Karpas-422 (cell line): Measurements from ENCODE around the gene RPGRIP1L. TPM values are rescaled to one million over a fixed set of nuclear protein-coding genes. Genes with fewer than 3 reads are reported as not detected.
"Not testable (repeated sequence)": the region's sequence is repeated elsewhere in the genome, so short reads cannot be mapped to it uniquely, and the experiment has no call there.

Experiments
- DNase-seq: peaks from one replicate; pipeline ENCODE4 v3.0.0-alpha.2; 2015
- H2AFZ ChIP-seq: fragments of 200-600 bp; sonication (generic); 2 replicates; pipeline ENCODE4 v1.6.1; 2014; ENCODE audit warnings: antibody characterized with exemption, low read length, mixed read lengths
- H3K27ac ChIP-seq: fragments of 200-600 bp; sonication (generic); 2 replicates; pipeline ENCODE4 v1.5.1; 2014; ENCODE audit warnings: mild to moderate bottlenecking, low read length, moderate library complexity
- H3K27me3 ChIP-seq: fragments of 200-600 bp; sonication (generic); 2 replicates; pipeline ENCODE4 v1.6.1; 2014; ENCODE audit warnings: low read length, mixed read lengths
- H3K36me3 ChIP-seq: fragments of 200-600 bp; sonication (generic); 2 replicates; pipeline ENCODE4 v1.6.1; 2014; ENCODE audit warnings: low read length, mixed read lengths; ENCODE audit not compliant: insufficient read depth
- H3K4me1 ChIP-seq: fragments of 200-600 bp; sonication (generic); 2 replicates; pipeline ENCODE4 v1.6.1; 2014; ENCODE audit warnings: mild to moderate bottlenecking, low read length, mixed read lengths
- H3K4me2 ChIP-seq: fragments of 200-600 bp; sonication (generic); 2 replicates; pipeline ENCODE4 v1.6.1; 2014; ENCODE audit warnings: low read length, low read depth, mild to moderate bottlenecking; ENCODE audit not compliant: poor library complexity, severe bottlenecking
- H3K4me3 ChIP-seq: fragments of 200-600 bp; sonication (generic); 2 replicates; pipeline ENCODE4 v1.5.1; 2014; ENCODE audit warnings: mild to moderate bottlenecking, antibody characterized with exemption, low read length, mixed read lengths
- H3K79me2 ChIP-seq: fragments of 200-600 bp; sonication (generic); 2 replicates; pipeline ENCODE4 v1.6.1; 2014; ENCODE audit warnings: mild to moderate bottlenecking, low read length, mixed read lengths
- H3K9ac ChIP-seq: fragments of 200-600 bp; sonication (generic); 2 replicates; pipeline ENCODE4 v1.6.0; 2014; ENCODE audit warnings: low read length
- H3K9me2 ChIP-seq: fragments of 200-600 bp; sonication (generic), shearing (Covaris generic); replicated peaks from 2 replicates; pipeline ENCODE4 v1.6.0; 2014; ENCODE audit warnings: mild to moderate bottlenecking, low read length, moderate library complexity; ENCODE audit not compliant: insufficient read depth
- H3K9me3 ChIP-seq: fragments of 300-700, 200-600 bp; sonication (generic); 2 replicates; pipeline ENCODE4 v1.6.1; 2014; ENCODE audit warnings: low read length, mixed read lengths
- H4K20me1 ChIP-seq: fragments of 200-600 bp; sonication (generic); 2 replicates; pipeline ENCODE4 v1.6.1; 2014; ENCODE audit warnings: mild to moderate bottlenecking, antibody characterized with exemption, low read length, low read depth; ENCODE audit not compliant: insufficient read depth
- total RNA-seq: library from RNA; depleted of rRNA; stranded (reverse); fragments of >200 nt; shearing (Covaris generic); gene quantifications from 2 replicates; pipeline ENCODE4 v1.2.3, GENCODE V29; 2014; ENCODE audit warnings: low replicate concordance

Gene RPGRIP1L
- total RNA-seq, 1 experiment from 2014 or later: 19.1 TPM

DNA sequence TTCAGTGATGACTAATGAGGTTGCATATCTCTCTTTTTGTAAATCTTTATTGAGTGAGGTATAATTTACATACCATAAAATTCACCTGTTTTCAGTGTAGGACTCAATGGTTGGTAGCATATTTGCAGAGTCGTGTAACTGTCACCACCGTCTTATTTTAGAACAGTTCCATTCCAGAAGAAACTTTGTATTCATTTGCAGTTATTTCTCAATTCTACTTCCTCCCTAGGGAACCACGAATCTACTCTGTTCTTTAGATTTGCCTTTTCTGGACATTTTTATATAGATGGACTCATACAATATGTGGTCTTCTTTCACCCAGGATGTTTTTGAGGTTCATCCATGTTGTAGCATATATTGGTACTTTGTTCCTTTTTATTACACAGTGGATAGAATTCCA lies 4.0 kb upstream of the RPGRIP1L start:
- no peaks in the 10 kb centered on the region for H3K27me3 ChIP-seq

GRCh38 chr16:53704445-53704813 lies 770 bp upstream of the RPGRIP1L start:
- Histone ChIP-seq H3K4me2 (peak overlapping the region; percentile 67), H3K36me3 (peaks cover 49% of the 10 kb centered on the region), H3K9me3 (0 out of 2 replicates have a peak, but pooled peaks cover 2% of the 10 kb centered on the region), H3K79me2 (peaks cover 85% of the 10 kb centered on the region), H3K27me3 (no peaks in the 10 kb centered on the region), H3K27ac (peak overlapping the region; percentile 69), H3K4me1 (peaks cover 60% of the 10 kb centered on the region), H3K4me3 (peak overlapping the region; percentile 68), H3K9ac (peak overlapping the region; percentile 78), H2AFZ (no peak overlapping the region), H3K9me2 (no peaks in the 10 kb centered on the region), H4K20me1 (no peaks in the 10 kb centered on the region)
- peak; percentile 64 for DNase-seq

More for the DNA sequence above, 4.0 kb upstream of the RPGRIP1L start:
- Histone ChIP-seq H3K9me3 (0 out of 2 replicates have a peak, but pooled peaks cover 2% of the 10 kb centered on the region), H3K4me1 (peaks cover 50% of the 10 kb centered on the region), H3K27ac (peak overlapping the region; percentile 55), H3K79me2 (peaks cover 95% of the 10 kb centered on the region), H4K20me1 (no peaks in the 10 kb centered on the region), H3K36me3 (peaks cover 33% of the 10 kb centered on the region), H3K4me3 (peak overlapping the region; percentile 12; the same call in 1 of the 2 replicates), H3K9ac (no peak overlapping the region), H3K9me2 (no peaks in the 10 kb centered on the region), H3K4me2 (peak overlapping the region; percentile 24), H2AFZ (no peak overlapping the region)
- peak; percentile 73 for DNase-seq

- not testable (repeated sequence) for H2AFZ ChIP-seq, H3K27me3 ChIP-seq, H3K9ac ChIP-seq, H3K9me3 ChIP-seq, DNase-seq, H3K27ac ChIP-seq, H3K4me2 ChIP-seq, H4K20me1 ChIP-seq, H3K9me2 ChIP-seq, H3K4me3 ChIP-seq
- Histone ChIP-seq H3K36me3 (peaks cover 41% of the 10 kb centered on the region), H3K79me2 (peaks cover 27% of the 10 kb centered on the region), H3K4me1 (peaks cover 24% of the 10 kb centered on the region)
These were observed 5.4 kb downstream of the RPGRIP1L start for GRCh38 chr16:53698271-53698670.

DNA sequence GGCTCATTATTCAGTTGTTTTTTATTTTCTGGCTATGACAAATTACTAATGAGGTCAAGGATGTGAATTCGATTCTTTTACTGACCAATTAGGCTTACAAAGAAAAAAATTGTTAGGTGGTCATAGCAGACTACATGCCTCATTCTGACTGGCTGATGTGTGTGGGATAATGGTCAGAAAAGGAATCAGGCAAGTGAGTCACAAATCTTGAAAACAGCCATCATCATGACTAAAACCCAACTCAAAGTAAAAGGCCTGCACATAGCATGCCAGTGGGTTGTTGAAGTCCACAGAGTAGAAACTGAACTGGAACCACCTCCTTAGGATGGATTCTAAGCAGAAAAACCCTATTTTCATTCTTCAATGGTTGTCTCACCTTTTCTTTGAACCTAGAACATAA lies 8.6 kb downstream of the RPGRIP1L start:
- Histone ChIP-seq H3K4me3 (no peak overlapping the region), H3K9me3 (no peaks in the 10 kb centered on the region), H3K9ac (no peak overlapping the region), H3K4me1 (peaks cover 4% of the 10 kb centered on the region; the same call in 1 of the 2 replicates), H2AFZ (no peak overlapping the region), H3K79me2 (no peaks in the 10 kb centered on the region), H3K27me3 (no peaks in the 10 kb centered on the region), H3K9me2 (no peaks in the 10 kb centered on the region), H3K4me2 (no peak overlapping the region), H4K20me1 (no peaks in the 10 kb centered on the region), H3K27ac (no peak overlapping the region; the same call in 1 of the 2 replicates), H3K36me3 (peaks cover 44% of the 10 kb centered on the region)
- no peak for DNase-seq

- H3K27me3 ChIP-seq: no peaks in the 10 kb centered on the region
- no peaks in the 10 kb centered on the region for H3K79me2 ChIP-seq
- no peak overlapping the region for H3K27ac ChIP-seq
- DNase-seq: no peak
- no peak overlapping the region for H3K9ac ChIP-seq
- H3K4me2 ChIP-seq: no peak overlapping the region
- H2AFZ ChIP-seq: no peak overlapping the region
- H3K9me3 ChIP-seq: no peaks in the 10 kb centered on the region
- peaks cover 36% of the 10 kb centered on the region for H3K36me3 ChIP-seq
- H3K9me2 ChIP-seq: no peaks in the 10 kb centered on the region
- no peaks in the 10 kb centered on the region for H4K20me1 ChIP-seq
- no peak overlapping the region for H3K4me3 ChIP-seq
- H3K4me1 ChIP-seq: peaks cover 4% of the 10 kb centered on the region; the same call in 1 of the 2 replicates
These were observed 10.3 kb downstream of the RPGRIP1L start for GRCh38 chr16:53693320-53693719.

DNA sequence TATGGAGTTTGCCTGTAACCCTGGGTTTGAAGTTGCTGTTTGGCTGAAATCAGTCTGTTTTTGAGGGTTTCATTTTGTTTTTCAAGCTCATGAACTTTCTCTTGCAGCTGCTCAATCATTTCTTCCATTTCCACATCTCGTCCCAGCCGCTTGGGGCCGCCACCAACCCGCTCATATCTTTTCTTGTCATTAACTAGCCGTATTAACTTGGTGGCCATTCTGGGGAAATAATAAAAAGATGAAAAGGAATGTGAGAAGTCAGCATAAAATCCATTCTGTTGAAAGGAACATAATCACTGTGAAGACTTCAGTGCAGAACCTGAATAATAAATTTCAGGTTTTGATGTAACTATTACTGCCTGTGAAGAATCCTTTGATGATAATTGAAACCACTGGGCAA lies 11.5 kb downstream of the RPGRIP1L start:
- no peak overlapping the region for H3K4me3 ChIP-seq
- H3K9ac ChIP-seq: no peak overlapping the region
- peaks cover 4% of the 10 kb centered on the region; the same call in 1 of the 2 replicates for H3K4me1 ChIP-seq
- H3K79me2 ChIP-seq: no peaks in the 10 kb centered on the region
- no peak overlapping the region for H2AFZ ChIP-seq
- no peak overlapping the region for H3K27ac ChIP-seq
- no peaks in the 10 kb centered on the region for H4K20me1 ChIP-seq
- H3K4me2 ChIP-seq: no peak overlapping the region
- DNase-seq: no peak
- no peaks in the 10 kb centered on the region for H3K9me3 ChIP-seq
- H3K36me3 ChIP-seq: peaks cover 39% of the 10 kb centered on the region
- H3K27me3 ChIP-seq: no peaks in the 10 kb centered on the region
- H3K9me2 ChIP-seq: no peaks in the 10 kb centered on the region

DNA sequence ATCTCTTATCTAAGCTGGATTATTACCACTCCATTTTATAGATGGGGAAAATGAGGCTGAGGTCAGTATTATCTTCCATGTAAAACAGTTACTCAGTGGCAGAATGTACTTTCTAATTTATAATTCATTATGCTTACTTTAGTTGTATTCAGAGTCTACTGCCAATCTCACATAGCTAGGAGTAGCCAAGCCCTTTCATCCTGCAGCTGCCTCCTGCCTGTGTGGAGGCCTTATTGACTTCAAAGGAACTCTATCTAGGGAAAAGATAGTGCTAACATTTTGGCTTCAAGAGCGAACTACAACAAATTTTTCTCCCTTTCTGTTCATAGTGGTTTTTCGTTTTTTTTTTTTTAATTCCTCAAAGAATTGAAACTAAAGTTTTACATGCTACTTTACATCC lies 12.9 kb downstream of the RPGRIP1L start:
- no peak for DNase-seq
- H2AFZ ChIP-seq: no peak overlapping the region
- H3K27me3 ChIP-seq: no peaks in the 10 kb centered on the region
- no peak overlapping the region for H3K4me3 ChIP-seq
- no peaks in the 10 kb centered on the region for H3K9me2 ChIP-seq
- no peak overlapping the region for H3K27ac ChIP-seq
- H3K4me1 ChIP-seq: peaks cover 4% of the 10 kb centered on the region; the same call in 1 of the 2 replicates
- H4K20me1 ChIP-seq: no peaks in the 10 kb centered on the region
- H3K79me2 ChIP-seq: no peaks in the 10 kb centered on the region
- H3K9me3 ChIP-seq: no peaks in the 10 kb centered on the region
- H3K36me3 ChIP-seq: peaks cover 39% of the 10 kb centered on the region
- no peak overlapping the region for H3K9ac ChIP-seq
- no peak overlapping the region for H3K4me2 ChIP-seq

- 0 out of 2 replicates have a peak overlapping the region, but pooled peaks have one; percentile 38 for H3K27ac ChIP-seq
- H4K20me1 ChIP-seq: no peaks in the 10 kb centered on the region
- H2AFZ ChIP-seq: no peak overlapping the region
- H3K9me3 ChIP-seq: no peaks in the 10 kb centered on the region
- H3K9me2 ChIP-seq: no peaks in the 10 kb centered on the region
- peaks cover 4% of the 10 kb centered on the region; the same call in 1 of the 2 replicates for H3K4me1 ChIP-seq
- no peak overlapping the region for H3K4me2 ChIP-seq
- DNase-seq: no peak
- H3K27me3 ChIP-seq: no peaks in the 10 kb centered on the region
- no peak overlapping the region for H3K4me3 ChIP-seq
- H3K79me2 ChIP-seq: no peaks in the 10 kb centered on the region
- H3K36me3 ChIP-seq: peaks cover 39% of the 10 kb centered on the region
- H3K9ac ChIP-seq: no peak overlapping the region
These were observed 14.0 kb downstream of the RPGRIP1L start for GRCh38 chr16:53689636-53690035.
